Measurements from ENCODE around the gene LGI4.

GRCh38 chr19:35081201-35081600 lies 53.7 kb downstream of the LGI4 start:
- TF ChIP-seq SMC3 (IDR thresholded peaks at IDR 0.05), result no peak
- TF ChIP-seq REST (IDR thresholded peaks at IDR 0.05), result no peak
- TF ChIP-seq, protein P1, sequence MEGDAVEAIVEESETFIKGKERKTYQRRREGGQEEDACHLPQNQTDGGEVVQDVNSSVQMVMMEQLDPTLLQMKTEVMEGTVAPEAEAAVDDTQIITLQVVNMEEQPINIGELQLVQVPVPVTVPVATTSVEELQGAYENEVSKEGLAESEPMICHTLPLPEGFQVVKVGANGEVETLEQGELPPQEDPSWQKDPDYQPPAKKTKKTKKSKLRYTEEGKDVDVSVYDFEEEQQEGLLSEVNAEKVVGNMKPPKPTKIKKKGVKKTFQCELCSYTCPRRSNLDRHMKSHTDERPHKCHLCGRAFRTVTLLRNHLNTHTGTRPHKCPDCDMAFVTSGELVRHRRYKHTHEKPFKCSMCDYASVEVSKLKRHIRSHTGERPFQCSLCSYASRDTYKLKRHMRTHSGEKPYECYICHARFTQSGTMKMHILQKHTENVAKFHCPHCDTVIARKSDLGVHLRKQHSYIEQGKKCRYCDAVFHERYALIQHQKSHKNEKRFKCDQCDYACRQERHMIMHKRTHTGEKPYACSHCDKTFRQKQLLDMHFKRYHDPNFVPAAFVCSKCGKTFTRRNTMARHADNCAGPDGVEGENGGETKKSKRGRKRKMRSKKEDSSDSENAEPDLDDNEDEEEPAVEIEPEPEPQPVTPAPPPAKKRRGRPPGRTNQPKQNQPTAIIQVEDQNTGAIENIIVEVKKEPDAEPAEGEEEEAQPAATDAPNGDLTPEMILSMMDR (IDR thresholded peaks at IDR 0.05), result no peak
- no peak for TF ChIP-seq NFE2L2 (conservative IDR thresholded peaks at IDR 0.05; ENCODE audit: low read length)
- no peak for TF ChIP-seq POLR2A (IDR thresholded peaks at IDR 0.05; ENCODE audit: low read length)
- TF ChIP-seq CBX8 (IDR thresholded peaks at IDR 0.05), result no peak
- no peak for TF ChIP-seq ESRRA (IDR thresholded peaks at IDR 0.05; ENCODE audit: borderline replicate concordance, low read length)
- no peak for TF ChIP-seq ZC3H11A (IDR thresholded peaks at IDR 0.05)
- no peak for TF ChIP-seq EP300 (IDR thresholded peaks at IDR 0.05)
- no peak for TF ChIP-seq BHLHE40 (IDR thresholded peaks at IDR 0.05; ENCODE audit: low read depth, low read length)
- TF ChIP-seq RCOR1 (IDR thresholded peaks at IDR 0.05; ENCODE audit: low read depth, low read length), result no peak
- TF ChIP-seq CEBPB (IDR thresholded peaks at IDR 0.05), result no peak

Data from A549 (cell line).